Calu3 (cell line): ENCODE measurements around the gene IFNG-AS1. TPM values are rescaled to one million over a fixed set of nuclear protein-coding genes. Genes with fewer than 3 reads are reported as not detected.

Experiments
- BruUV-seq: library from RNA; stranded (reverse); fragments of 400-500 nt; replicated peaks from 2 replicates; lab custom pipeline; 2021; lab: Mats Ljungman, UMichigan
- CTCF ChIA-PET: fragments of 300-600 bp; sonication (Branson Sonifier 250); formaldehyde crosslinking; loops from one replicate; lab custom pipeline; 2022; ENCODE audit warnings: antibody characterized with exemption; lab: Charles Lee
- DNase-seq: peaks from one replicate; pipeline ENCODE4 v3.0.0; 2022
- H3K27ac Mint-ChIP-seq: one replicate; pipeline ENCODE4 v1.8.0; 2022; ENCODE audit warnings: mixed read lengths; ENCODE audit not compliant: unreplicated experiment
- H3K27me3 Mint-ChIP-seq: one replicate; pipeline ENCODE4 v1.8.0; 2022; ENCODE audit warnings: mixed read lengths; ENCODE audit not compliant: unreplicated experiment
- H3K36me3 Mint-ChIP-seq: one replicate; pipeline ENCODE4 v1.8.0; 2022; ENCODE audit warnings: mild to moderate bottlenecking, moderate library complexity, mixed read lengths; ENCODE audit not compliant: insufficient read depth, unreplicated experiment
- H3K4me1 Mint-ChIP-seq: one replicate; pipeline ENCODE4 v1.8.0; 2022; ENCODE audit warnings: mild to moderate bottlenecking, low read depth, mixed read lengths; ENCODE audit not compliant: unreplicated experiment
- H3K4me3 Mint-ChIP-seq: one replicate; pipeline ENCODE4 v1.8.0; 2022; ENCODE audit warnings: mild to moderate bottlenecking, low read depth, moderate library complexity, mixed read lengths; ENCODE audit not compliant: unreplicated experiment
- H3K9me3 Mint-ChIP-seq: one replicate; pipeline ENCODE4 v1.8.0; 2022; ENCODE audit warnings: low read depth, mixed read lengths; ENCODE audit not compliant: unreplicated experiment
- CTCF ChIP-seq: fragments of 200-600 bp; IDR thresholded peaks from one replicate; pipeline ENCODE4 v1.8.0; 2022; ENCODE audit warnings: antibody characterized with exemption; ENCODE audit not compliant: unreplicated experiment
- intact Hi-C: fragments of 100-400 bp; cut with micrococcal nuclease; formaldehyde crosslinking; loops from one replicate; pipeline ENCODE4 v1.10.0; 2022; ENCODE audit not compliant: unreplicated experiment
- total RNA-seq: library from RNA; stranded (reverse); gene quantifications from 2 replicates; pipeline ENCODE4 v1.2.3, GENCODE V29; 2022

Gene IFNG-AS1
- total RNA-seq, 1 experiment from 2014 or later = not detected

- Mint-ChIP-seq H3K4me3 (no peak overlapping the region), H3K9me3 (peaks cover 4% of the 10 kb centered on the region), H3K36me3 (no peaks in the 10 kb centered on the region), H3K27ac (no peak overlapping the region), H3K27me3 (peaks cover 36% of the 10 kb centered on the region), H3K4me1 (peaks cover 8% of the 10 kb centered on the region)
- intact Hi-C loops = no loop called here
- no peak for TF ChIP-seq CTCF
- DNase-seq = no peak
- BruUV-seq = no TSS peak
- CTCF ChIA-PET = no interaction called here
Observed at GRCh38 chr12:68013181-68013580, 23.9 kb downstream of the IFNG-AS1 start.

GRCh38 chr12:68016136-68016535 lies 26.9 kb downstream of the IFNG-AS1 start:
- CTCF ChIA-PET = no interaction called here
- H3K27ac Mint-ChIP-seq = no peak overlapping the region
- no peak for DNase-seq
- no peaks in the 10 kb centered on the region for H3K4me1 Mint-ChIP-seq
- peaks cover 36% of the 10 kb centered on the region for H3K27me3 Mint-ChIP-seq
- intact Hi-C loops = no loop called here
- H3K36me3 Mint-ChIP-seq = no peaks in the 10 kb centered on the region
- BruUV-seq = no TSS peak
- no peak for TF ChIP-seq CTCF
- H3K4me3 Mint-ChIP-seq = no peak overlapping the region
- peaks cover 4% of the 10 kb centered on the region for H3K9me3 Mint-ChIP-seq

DNA sequence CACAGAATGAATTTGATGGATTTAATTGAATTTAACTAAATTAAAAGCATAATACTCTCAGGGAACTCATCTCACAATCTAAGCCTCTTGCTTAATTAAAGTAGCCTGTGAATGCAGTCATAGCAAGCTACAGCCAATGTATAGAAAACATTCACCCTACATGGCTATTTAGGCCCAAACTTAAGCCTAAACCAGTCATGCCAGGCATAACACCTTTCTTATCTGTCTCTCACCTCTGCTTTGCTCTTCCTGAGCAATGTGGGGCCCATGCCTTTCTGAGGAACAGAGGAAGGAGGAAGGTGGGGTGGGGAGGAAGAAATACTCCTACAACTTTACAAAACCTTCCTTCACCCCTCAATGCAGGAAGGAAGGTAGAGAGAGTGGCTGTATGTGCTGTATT lies 29.1 kb downstream of the IFNG-AS1 start:
- no TSS peak for BruUV-seq
- Mint-ChIP-seq H3K27ac (no peak overlapping the region), H3K9me3 (peaks cover 4% of the 10 kb centered on the region), H3K36me3 (no peaks in the 10 kb centered on the region), H3K4me3 (no peak overlapping the region), H3K27me3 (peaks cover 19% of the 10 kb centered on the region), H3K4me1 (no peaks in the 10 kb centered on the region)
- CTCF ChIA-PET = no interaction called here
- TF ChIP-seq CTCF = no peak
- intact Hi-C loops = no loop called here
- DNase-seq = no peak

DNA sequence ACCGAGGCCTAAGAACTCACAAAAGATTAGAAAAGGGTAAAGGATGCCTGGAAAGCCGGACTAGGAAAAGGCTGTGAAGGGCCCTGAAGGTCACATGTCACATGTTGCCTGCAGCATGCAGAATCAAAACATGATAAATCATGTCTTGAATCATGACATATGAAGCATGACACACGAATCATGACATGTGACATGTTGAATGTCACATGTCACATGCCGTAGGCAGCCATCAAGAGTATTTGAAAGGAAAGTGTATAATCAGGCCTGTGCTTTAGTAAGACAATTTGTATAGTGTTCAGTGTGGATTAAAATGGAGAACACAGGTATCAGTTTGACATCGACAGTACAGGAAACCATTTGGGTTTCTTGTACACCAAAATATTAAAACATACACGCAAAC lies 30.8 kb downstream of the IFNG-AS1 start:
- no peak overlapping the region for H3K27ac Mint-ChIP-seq
- TF ChIP-seq CTCF = no peak
- no peaks in the 10 kb centered on the region for H3K36me3 Mint-ChIP-seq
- H3K27me3 Mint-ChIP-seq = peaks cover 33% of the 10 kb centered on the region
- H3K4me3 Mint-ChIP-seq = no peak overlapping the region
- no TSS peak for BruUV-seq
- no peak for DNase-seq
- peaks cover 3% of the 10 kb centered on the region for H3K9me3 Mint-ChIP-seq
- CTCF ChIA-PET = no interaction called here
- intact Hi-C loops = no loop called here
- H3K4me1 Mint-ChIP-seq = no peaks in the 10 kb centered on the region
